ENCODE measurements around the gene THRB.

DNA sequence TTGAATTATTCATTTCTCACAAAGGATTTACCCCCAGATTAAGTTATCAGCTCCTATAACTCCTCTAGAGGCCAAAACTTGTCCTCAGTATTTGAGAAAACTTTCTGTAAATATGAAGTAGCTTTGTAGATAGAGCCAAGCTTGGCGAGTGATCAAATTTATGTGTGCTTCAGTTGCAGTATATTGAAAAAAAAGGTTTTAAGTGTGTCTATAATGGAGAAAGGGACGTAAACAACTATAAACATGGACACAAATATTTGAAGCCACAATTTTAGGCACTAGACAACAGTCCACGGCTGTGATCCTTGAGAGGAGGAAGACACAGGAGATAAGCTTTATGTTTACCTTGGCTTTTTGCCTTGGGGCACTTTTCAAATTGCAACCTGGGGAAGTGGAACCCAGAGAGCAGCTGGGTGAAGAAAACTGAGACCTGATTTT lies 118.7 kb downstream of the THRB start:
- TF ChIP-seq, protein P1, sequence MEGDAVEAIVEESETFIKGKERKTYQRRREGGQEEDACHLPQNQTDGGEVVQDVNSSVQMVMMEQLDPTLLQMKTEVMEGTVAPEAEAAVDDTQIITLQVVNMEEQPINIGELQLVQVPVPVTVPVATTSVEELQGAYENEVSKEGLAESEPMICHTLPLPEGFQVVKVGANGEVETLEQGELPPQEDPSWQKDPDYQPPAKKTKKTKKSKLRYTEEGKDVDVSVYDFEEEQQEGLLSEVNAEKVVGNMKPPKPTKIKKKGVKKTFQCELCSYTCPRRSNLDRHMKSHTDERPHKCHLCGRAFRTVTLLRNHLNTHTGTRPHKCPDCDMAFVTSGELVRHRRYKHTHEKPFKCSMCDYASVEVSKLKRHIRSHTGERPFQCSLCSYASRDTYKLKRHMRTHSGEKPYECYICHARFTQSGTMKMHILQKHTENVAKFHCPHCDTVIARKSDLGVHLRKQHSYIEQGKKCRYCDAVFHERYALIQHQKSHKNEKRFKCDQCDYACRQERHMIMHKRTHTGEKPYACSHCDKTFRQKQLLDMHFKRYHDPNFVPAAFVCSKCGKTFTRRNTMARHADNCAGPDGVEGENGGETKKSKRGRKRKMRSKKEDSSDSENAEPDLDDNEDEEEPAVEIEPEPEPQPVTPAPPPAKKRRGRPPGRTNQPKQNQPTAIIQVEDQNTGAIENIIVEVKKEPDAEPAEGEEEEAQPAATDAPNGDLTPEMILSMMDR (IDR thresholded peaks at IDR 0.05), result no peak
- TF ChIP-seq POLR2A (IDR thresholded peaks at IDR 0.05), result no peak
